HG02623 (cell line): ENCODE results near the gene ZCCHC10.

Source experiments
- ATAC-seq: cut with Tn5 transposase; IDR thresholded peaks from one replicate; pipeline ENCODE4 v1.9.1; 2021; ENCODE audit warnings: moderate library complexity; ENCODE audit not compliant: unreplicated experiment

The ZCCHC10 gene

DNA sequence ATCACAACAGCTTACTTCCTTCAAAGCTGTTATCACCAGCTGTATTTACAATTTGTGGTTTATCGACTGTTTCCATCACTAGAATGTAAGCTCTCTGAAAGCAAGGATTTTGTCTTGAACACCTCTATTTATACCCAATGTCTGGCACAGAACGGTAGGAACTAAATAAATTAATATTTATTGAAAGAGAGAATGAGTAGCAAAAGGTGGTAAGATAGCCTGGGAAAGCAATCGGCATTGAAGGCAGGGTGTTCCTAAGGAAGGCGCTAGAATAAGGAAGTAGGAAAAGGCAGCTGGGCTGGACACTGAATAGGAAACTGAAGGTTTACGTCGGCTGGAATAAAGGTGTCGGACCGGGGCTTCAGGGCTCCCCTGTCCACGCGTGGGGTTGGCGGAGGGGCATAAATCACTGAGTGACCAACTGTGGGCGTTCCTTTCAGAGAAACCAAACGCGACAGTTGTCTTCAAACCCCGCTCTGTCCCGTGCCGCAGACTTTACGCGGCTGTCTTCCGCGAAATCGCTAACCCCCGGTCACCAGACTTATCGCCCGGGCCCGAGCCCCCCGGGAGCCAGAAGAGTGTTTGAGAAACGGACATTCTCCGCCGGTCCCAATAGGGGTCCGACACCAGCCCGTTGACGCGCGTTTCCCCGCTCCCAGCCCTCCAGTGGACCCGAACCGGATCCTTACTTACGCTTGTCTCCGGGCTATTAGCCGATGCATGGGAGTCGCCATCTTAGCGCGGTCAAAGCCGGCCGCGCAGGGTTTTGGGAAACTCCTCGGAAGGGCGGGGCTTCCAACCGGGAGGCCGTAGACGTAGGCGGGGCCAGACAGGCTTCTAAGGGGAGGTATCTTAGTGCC lies at the start of gene ZCCHC10:
TSS of gene ZCCHC10 (minus strand) at position 746 of the 860 bp plus-strand sequence. CDS start at position 734, 12 bp downstream.
- ATAC-seq, result peak; percentile 97

DNA sequence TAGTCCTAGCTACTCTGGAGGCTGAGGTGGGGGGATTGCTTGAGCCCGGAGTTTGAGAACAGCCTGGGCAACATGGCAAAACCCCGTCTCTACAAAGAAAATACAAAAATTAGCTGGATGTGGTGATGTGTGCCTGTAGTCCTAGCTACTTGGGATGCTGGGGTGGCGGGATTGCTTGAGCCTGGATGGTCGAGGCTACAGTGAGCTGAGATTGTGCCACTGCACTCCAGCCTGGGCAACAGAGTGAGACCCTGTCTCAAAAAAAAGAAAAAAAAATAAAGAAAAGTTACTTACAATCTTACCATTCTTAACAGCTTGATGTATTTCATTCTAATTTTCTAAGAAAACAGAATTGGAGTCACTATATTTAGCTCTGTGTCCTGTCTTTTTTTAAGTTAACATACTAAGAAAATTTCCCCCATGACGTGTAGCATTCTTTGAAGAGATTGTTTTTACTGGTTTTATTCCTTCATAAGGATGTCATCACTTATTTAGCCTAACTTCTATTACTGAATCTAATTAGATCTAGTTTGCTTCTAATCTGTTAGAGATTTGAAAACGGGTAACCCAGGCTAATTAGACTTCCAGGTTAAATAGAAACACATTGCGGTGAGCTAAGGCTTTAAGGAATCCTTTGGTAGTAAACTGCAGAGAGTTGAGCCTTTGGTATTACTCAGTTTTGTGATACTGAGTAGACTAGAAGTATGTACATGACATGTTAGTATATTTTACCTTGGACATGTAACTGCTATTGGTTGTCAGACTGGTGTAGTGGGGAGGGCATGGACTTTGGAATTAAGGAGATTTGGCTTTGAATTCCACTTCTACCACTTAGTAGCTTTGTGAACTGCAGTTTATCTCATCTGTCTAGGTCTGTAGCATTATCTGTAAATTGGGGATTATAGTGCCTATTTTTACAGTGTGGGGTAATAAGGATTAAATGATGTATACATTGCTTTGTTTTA lies 49.5 kb upstream of the ZCCHC10 start:
- ATAC-seq, result no peak

- no peak for ATAC-seq
These were observed 45.7 kb upstream of the ZCCHC10 start for GRCh38 chr5:133072021-133072420.

GRCh38 chr5:133066045-133066444 lies 39.7 kb upstream of the ZCCHC10 start:
- no peak for ATAC-seq

GRCh38 chr5:133065471-133065870 lies 39.1 kb upstream of the ZCCHC10 start:
- ATAC-seq, result no peak

DNA sequence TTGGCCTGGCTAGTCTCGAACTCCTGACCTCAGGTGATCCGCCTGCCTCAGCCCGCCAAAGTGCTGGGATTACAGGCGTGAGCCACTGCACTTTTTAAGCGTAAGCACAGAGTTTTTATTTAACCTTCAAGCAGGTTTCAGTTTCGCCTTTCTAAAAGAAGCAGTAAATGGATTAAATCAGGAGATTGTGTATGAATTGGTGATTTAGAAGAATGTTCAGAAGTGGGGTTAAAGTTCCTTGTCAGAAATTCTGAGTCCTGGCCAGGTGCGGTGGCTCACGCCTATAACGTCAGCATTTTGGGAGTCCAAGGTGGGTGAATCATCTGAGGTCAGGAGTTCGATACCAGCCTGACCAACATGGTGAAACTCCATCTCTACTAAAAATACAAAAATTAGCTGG lies 37.6 kb upstream of the ZCCHC10 start:
- no peak for ATAC-seq

DNA sequence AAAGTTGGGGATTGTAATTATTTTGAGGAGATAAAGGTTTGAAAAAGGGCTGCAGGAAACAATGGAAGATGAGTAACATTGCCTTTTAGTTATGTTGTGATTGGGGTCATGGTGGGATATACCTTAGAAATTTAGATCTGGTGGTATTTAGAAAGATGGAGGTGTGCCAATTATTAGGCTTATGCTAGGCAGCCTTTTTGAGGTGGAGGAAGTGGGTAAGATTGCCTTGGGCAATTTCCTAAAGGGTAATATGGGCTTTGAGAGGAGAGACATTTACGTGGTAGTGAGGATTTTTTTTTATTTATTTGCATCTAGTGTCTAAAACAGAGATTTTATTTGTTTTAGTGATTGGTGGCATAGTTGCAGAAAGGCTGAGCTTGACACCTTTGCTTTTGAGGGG lies 35.9 kb upstream of the ZCCHC10 start:
- ATAC-seq, result no peak

- no peak for ATAC-seq
These were observed 33.3 kb upstream of the ZCCHC10 start for GRCh38 chr5:133059621-133060020.

DNA sequence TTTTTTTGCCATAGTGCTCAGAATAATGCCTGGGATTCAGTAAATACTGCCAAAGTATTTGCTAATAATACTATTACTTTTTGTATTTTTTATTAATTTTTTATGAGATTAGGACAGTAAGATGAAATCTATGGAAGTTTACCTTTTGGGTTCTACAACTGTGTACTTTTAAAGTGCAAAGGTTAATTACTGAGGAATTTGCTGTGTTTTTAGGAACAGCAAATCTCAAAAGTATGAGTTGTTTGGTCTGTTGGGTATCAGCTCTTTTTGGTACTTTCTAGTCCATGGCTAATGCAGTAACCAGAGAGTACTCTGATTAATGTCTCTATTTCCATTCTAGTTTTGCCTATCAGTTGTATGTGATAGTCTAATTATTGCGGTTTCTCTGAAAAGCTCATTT lies 30.5 kb upstream of the ZCCHC10 start:
- ATAC-seq, result no peak

- no peak for ATAC-seq
These were observed 28.5 kb upstream of the ZCCHC10 start for GRCh38 chr5:133054697-133055471.

GRCh38 chr5:133053448-133053847 lies 27.1 kb upstream of the ZCCHC10 start:
- ATAC-seq, result no peak

GRCh38 chr5:133052317-133053175 lies 26.2 kb upstream of the ZCCHC10 start:
- ATAC-seq, result peak; percentile 28

DNA sequence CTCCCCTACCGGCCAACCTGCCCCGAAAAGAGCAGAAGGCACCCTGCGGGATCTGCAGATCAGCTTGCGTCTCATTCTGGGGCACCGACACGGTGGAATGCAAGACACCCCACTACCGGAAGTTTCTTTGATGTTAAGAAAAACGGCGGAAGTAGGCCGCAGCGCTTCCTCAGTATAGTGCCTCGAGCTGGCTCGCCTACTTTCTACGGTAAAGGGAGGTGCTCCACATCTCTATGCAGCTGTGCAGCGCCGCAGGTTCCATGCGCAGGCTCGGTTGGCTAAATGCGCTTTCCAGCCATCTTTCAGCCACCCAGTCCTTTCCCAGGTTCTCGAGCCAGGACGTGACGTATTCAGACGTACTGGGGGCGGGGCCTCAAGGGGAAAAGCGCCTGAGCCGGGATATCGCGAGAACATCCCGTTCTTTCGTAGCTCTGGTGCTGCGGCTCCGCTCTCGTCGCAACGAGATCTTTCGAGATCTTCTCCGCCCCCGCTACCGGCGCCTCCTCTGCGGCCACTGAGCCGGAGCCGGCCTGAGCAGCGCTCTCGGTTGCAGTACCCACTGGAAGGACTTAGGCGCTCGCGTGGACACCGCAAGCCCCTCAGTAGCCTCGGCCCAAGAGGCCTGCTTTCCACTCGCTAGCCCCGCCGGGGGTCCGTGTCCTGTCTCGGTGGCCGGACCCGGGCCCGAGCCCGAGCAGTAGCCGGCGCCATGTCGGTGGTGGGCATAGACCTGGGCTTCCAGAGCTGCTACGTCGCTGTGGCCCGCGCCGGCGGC lies 25.4 kb upstream of the ZCCHC10 start, which contains the start of gene HSPA4:
TSS of gene HSPA4 (plus strand) at position 472 of the 775 bp plus-strand sequence. CDS start at position 710, 238 bp downstream.
- ATAC-seq, result peak; percentile 71

DNA sequence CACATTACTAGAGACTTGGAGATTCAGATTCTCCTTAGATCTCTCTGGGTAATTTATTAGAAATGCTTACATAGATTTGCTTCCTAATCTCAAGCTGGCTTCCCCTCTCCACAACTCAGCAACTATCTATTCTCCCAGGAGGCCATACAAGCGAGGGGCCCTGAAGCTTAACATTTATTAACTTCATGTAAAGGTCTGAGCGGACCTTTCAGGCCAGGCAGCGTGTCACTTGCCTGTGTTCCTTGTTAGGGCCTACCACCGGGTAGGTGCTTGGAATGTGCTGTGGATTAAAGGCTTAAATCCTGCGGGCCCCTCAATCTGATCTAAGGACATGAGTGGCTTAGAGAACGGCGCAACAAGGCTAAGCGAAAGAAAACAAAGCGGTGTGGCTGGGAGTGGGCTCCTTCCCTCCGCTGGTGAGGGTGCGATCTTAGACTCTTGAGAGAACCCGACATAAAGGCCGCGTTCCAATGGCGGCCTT lies 24.8 kb upstream of the ZCCHC10 start:
- ATAC-seq, result no peak

DNA sequence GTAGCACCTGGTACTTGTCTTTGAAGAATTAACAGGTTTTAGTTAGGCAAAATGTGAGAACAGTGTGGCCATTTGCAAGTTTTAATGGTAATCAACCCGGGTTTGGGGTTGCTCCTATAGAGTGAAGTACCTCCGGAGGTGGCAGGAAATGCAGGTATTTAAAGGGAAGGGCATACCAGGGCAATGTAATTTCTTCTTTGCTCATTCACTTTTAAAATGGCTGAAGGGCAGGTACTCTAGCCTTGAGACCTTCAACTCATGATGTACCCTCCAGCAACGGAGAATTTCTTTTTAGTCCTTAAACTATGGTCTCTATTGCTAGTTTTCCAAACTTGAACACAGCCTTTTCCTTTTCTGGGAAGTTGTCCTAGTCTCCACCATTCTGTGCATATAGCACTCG lies 24.2 kb upstream of the ZCCHC10 start:
- ATAC-seq, result no peak

DNA sequence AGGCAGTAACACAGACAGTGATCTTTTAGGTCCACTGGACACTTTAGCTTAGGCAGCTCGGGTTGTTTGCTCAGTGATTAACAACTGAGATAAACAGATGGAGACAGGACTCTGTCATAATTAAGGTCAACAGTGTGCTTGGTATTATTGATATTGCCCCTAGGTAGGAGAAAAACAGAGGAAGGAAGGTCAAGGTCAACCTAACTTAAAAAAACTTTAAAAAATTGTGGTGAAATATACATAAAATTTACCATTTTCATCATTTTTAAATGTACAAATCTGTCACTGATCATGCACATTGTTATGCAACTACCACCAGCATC lies 23.3 kb upstream of the ZCCHC10 start:
- ATAC-seq, result no peak

GRCh38 chr5:133048993-133049725 lies 22.8 kb upstream of the ZCCHC10 start:
- ATAC-seq, result no peak

DNA sequence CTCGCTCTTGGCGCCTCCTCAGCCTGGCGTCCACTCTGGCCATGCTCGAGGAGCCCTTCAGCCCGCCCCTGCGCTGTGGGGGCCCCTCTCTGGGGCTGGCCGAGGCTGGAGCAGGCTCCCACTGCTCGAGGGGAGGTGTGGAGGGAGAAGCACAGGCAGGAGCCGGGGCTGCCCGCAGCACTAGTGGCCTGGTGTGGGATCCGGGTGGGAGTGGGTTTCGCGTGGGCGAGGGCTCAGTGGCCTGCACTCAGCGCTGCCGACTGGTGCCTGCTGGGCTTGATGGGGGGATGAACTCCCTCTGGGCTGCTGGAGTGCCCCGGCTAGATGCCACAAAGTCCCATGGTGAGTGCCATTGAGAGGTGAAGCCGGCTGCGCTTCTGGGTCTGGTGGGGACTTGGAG lies 21.1 kb upstream of the ZCCHC10 start:
- no peak for ATAC-seq
